ENCODE results near the gene IGSF23.

IGSF23 gene

GRCh38 chr19:44615863-44616247 lies 2.5 kb downstream of the IGSF23 start:
- TF ChIP-seq CTCF (conservative IDR thresholded peaks at IDR 0.05), result no peak
- H3K27ac ChIP-seq, result peak overlapping the region; percentile 78

- no peak for TF ChIP-seq CTCF (conservative IDR thresholded peaks at IDR 0.05)
- H3K27ac ChIP-seq, result no peak overlapping the region
Observed at GRCh38 chr19:44617110-44617880, 3.9 kb downstream of the IGSF23 start.

GRCh38 chr19:44618640-44619357 lies 5.4 kb downstream of the IGSF23 start:
- TF ChIP-seq CTCF (conservative IDR thresholded peaks at IDR 0.05), result no peak
- H3K27ac ChIP-seq, result no peak overlapping the region

GRCh38 chr19:44620667-44621066 lies 7.3 kb downstream of the IGSF23 start:
- no peak overlapping the region for H3K27ac ChIP-seq
- TF ChIP-seq CTCF (conservative IDR thresholded peaks at IDR 0.05), result no peak

- TF ChIP-seq CTCF (conservative IDR thresholded peaks at IDR 0.05), result no peak
Observed at GRCh38 chr19:44621367-44621766, 8.0 kb downstream of the IGSF23 start.

GRCh38 chr19:44623080-44623479 lies 9.7 kb downstream of the IGSF23 start:
- peak overlapping the region; percentile 78 for H3K27ac ChIP-seq
- no peak for TF ChIP-seq CTCF (conservative IDR thresholded peaks at IDR 0.05)

More at GRCh38 chr19:44621367-44621766, 8.0 kb downstream of the IGSF23 start:
- H3K27ac ChIP-seq, result no peak overlapping the region

- peak overlapping the region; percentile 78 for H3K27ac ChIP-seq
- no peak for TF ChIP-seq CTCF (conservative IDR thresholded peaks at IDR 0.05)
Observed at GRCh38 chr19:44623626-44624025, 10.3 kb downstream of the IGSF23 start.
